Ascending aorta (tissue), 2 donors: ENCODE results near the gene RHBDD2. TPM values are rescaled to one million over a fixed set of nuclear protein-coding genes. Genes with fewer than 3 reads are reported as not detected.
A peak's percentile ranks its signal among the peaks of the same experiment; 100 is the strongest.
"Not testable (repeated sequence)": the region's sequence is repeated elsewhere in the genome, so short reads cannot be mapped to it uniquely, and the experiment has no call there.

Source experiments
- DNase-seq, 2 donors: peaks; one replicate each; pipeline ENCODE4 v3.0.0-alpha.2; 2019; ENCODE audit warnings: low spot score in 2 of 2
- H3K27ac ChIP-seq, 2 donors: fragments of 200-600 bp; sonication (generic); one replicate each; pipeline ENCODE4 v1.5.1; 2016 to 2017; ENCODE audit warnings: mild to moderate bottlenecking in 1 of 2
- H3K27me3 ChIP-seq: fragments of 200-600 bp; sonication (generic); one replicate; pipeline ENCODE4 v1.5.1; 2017
- H3K36me3 ChIP-seq, 2 donors: fragments of 200-600 bp; sonication (generic); one replicate each; pipeline ENCODE4 v1.5.1; 2016
- H3K4me1 ChIP-seq, 2 donors: fragments of 200-600 bp; sonication (generic); one replicate each; pipeline ENCODE4 v1.5.1; 2016 to 2017; ENCODE audit warnings: mild to moderate bottlenecking in 1 of 2
- H3K4me3 ChIP-seq, 2 donors: fragments of 200-600 bp; sonication (generic); one replicate each; pipeline ENCODE4 v1.5.1; 2016 to 2017; ENCODE audit warnings: mild to moderate bottlenecking in 1 of 2
- H3K9me3 ChIP-seq, 2 donors: fragments of 200-600 bp; sonication (generic); one replicate each; pipeline ENCODE4 v1.5.1; 2016
- CTCF ChIP-seq, 3 experiments: fragments of 200-600 bp in 2 of 3; fragments of 450-650 bp in 1 of 3; sonication (generic) in 2 of 3; IDR thresholded peaks; one replicate each; pipeline ENCODE4 v1.5.1; 2016 to 2019; ENCODE audit warnings: antibody characterized with exemption in 3 of 3, mild to moderate bottlenecking in 1 of 3, moderate library complexity in 1 of 3
- intact Hi-C: fragments of 100-400 bp; cut with DNase I; formaldehyde crosslinking; loops from one replicate; pipeline ENCODE4 v1.15.1; 2023
- total RNA-seq: library from RNA; depleted of rRNA; stranded (reverse); fragments of >200 nt; gene quantifications from one replicate; pipeline ENCODE4 v1.1.0, GENCODE V29; 2016

The RHBDD2 gene
- 51.7 TPM for total RNA-seq

- TF ChIP-seq CTCF (IDR thresholded peaks at IDR 0.05): peak in 1 of 3 experiments; percentile 35
- Histone ChIP-seq H3K4me3 (peak within 1 kb of the TSS; percentile 67 to 93), H3K36me3 (peaks cover 22 to 32% of the 10 kb centered on the region in 2 donors), H3K9me3 (no peaks in the 10 kb centered on the region), H3K27me3 (no peaks in the 10 kb centered on the region), H3K27ac (peak within 1 kb of the TSS; percentile 71 to 72), H3K4me1 (peaks cover 0 to 10% of the 10 kb centered on the region in 2 donors)
- DNase-seq: peak; percentile 84 to 98
- intact Hi-C loops: loop anchor here (1.0 to 10.0 kb wide), 6 partner anchors 35 to 416 kb away; partner anchors contain the start of genes HIP1 and TMEM120A
Observed at GRCh38 chr7:75878769-75879611, at the start of gene RHBDD2. TSS of gene RHBDD2 (plus strand) at chr7:75879034. CDS start at chr7:75879083, 49 bp downstream.

DNA sequence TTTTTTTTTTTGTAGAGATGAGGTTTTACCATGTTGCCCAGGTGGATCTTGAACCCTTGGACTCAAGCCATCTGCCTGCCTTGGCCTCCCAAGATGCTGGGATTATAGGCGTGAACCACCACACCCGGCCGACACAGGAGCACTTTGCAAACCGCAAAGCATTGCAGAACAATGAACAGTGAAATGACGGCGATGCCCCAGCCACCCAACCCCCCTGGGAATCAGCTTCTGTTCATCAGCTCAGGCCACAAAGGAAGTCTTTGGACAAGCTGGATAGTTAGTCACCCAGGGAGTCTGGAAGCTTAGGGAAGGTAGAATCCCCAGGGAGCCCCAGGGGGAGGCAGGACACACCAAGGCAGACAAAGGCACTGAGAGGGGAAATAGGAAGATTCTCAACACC, 49.2 kb upstream of the RHBDD2 start:
- H3K27me3 ChIP-seq, intact Hi-C loops, H3K4me3 ChIP-seq, H3K9me3 ChIP-seq, DNase-seq, H3K36me3 ChIP-seq, H3K4me1 ChIP-seq, H3K27ac ChIP-seq: not testable (repeated sequence)

DNA sequence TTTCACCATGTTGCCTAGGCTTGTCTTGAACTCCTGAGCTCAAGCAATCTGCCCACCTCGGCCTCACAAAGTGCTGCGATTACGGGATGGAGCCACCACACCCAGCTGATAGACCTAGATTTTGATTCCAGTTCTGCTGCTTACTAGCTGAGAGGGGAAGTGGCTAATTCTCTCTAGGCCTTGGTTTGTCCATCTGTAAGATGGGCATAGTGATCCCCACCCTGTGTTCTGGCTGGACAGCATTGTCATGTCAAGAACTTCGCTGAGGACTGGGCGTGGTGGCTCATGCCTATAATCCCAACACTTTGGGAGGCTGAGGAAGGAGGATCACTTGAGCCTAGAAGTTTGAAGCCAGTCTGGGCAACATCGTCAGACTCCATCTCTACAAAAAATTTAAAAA, 47.9 kb upstream of the RHBDD2 start:
- H3K27me3 ChIP-seq: no peaks in the 10 kb centered on the region
- H3K4me3 ChIP-seq: no peak overlapping the region
- H3K9me3 ChIP-seq: no peaks in the 10 kb centered on the region
- TF ChIP-seq CTCF (IDR thresholded peaks at IDR 0.05): no peak
- H3K4me1 ChIP-seq: no peaks in the 10 kb centered on the region
- H3K36me3 ChIP-seq: no peaks in the 10 kb centered on the region
- no peak for DNase-seq
- no peak overlapping the region for H3K27ac ChIP-seq
- intact Hi-C loops: no loop called here

DNA sequence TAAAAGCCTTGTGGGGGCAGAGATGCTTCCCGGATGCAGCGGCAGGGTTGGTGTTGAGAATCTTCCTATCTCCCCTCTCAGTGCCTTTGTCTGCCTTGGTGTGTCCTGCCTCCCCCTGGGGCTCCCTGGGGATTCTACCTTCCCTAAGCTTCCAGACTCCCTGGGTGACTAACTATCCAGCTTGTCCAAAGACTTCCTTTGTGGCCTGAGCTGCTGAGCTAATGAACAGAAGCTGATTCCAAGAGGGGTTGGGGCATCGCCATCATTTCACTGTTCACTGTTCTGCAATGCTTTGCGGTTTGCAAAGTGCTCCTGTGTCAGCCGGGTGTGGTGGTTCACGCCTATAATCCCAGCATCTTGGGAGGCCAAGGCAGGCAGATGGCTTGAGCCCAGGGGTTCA, 45.2 kb upstream of the RHBDD2 start:
- intact Hi-C loops, H3K27ac ChIP-seq, H3K4me1 ChIP-seq, DNase-seq, H3K36me3 ChIP-seq, H3K4me3 ChIP-seq, H3K9me3 ChIP-seq, H3K27me3 ChIP-seq: not testable (repeated sequence)

GRCh38 chr7:75835688-75836285, 43.0 kb upstream of the RHBDD2 start:
- H3K36me3 ChIP-seq: no peaks in the 10 kb centered on the region
- no peak overlapping the region for H3K27ac ChIP-seq
- no peak for TF ChIP-seq CTCF (IDR thresholded peaks at IDR 0.05)
- H3K27me3 ChIP-seq: no peaks in the 10 kb centered on the region
- H3K4me1 ChIP-seq: no peaks in the 10 kb centered on the region
- H3K4me3 ChIP-seq: no peak overlapping the region
- DNase-seq: no peak
- no peaks in the 10 kb centered on the region for H3K9me3 ChIP-seq
- intact Hi-C loops: no loop called here

GRCh38 chr7:75836798-75837197, 42.0 kb upstream of the RHBDD2 start:
- no peaks in the 10 kb centered on the region for H3K4me1 ChIP-seq
- H3K27ac ChIP-seq: no peak overlapping the region
- no peaks in the 10 kb centered on the region for H3K27me3 ChIP-seq
- no peak for TF ChIP-seq CTCF (IDR thresholded peaks at IDR 0.05)
- H3K9me3 ChIP-seq: no peaks in the 10 kb centered on the region
- no peaks in the 10 kb centered on the region for H3K36me3 ChIP-seq
- no peak for DNase-seq
- no peak overlapping the region for H3K4me3 ChIP-seq
- intact Hi-C loops: no loop called here

DNA sequence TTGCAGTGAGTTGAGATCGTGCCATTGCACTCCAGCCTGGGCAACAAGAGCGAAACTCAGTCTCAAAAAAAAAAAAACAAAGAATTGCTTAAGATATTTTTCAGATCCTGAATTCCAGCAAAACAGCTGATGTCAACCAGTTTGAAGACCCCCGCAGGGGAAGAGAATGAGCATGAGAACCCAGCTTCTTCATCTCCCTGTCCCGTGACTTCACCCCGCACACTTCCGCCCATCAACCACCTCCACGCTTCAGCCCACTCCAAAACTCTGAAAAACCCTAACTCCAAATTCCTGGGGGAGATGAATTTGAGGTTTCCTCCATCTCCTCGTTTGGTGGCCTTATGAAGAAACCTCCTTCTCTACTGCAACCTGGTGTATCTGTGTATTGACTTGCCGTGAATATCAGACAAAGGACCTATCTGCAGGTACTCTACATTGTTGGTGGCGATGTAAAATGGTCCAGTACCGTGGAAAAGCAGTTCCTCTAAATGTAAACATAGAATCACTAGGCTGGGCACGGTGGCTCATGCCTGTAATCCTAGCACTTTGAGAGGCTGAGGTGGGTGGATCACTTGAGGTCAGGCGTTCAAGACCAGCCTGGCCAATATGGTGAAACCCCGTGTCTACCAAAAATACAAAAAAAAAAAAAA, 40.4 kb upstream of the RHBDD2 start:
- DNase-seq, H3K36me3 ChIP-seq, intact Hi-C loops, H3K4me1 ChIP-seq, H3K9me3 ChIP-seq, H3K4me3 ChIP-seq, H3K27me3 ChIP-seq, H3K27ac ChIP-seq: not testable (repeated sequence)
